Adrenal gland (tissue), 12 donors: ENCODE results near the gene MGMT. TPM values are rescaled to one million over a fixed set of nuclear protein-coding genes. Genes with fewer than 3 reads are reported as not detected.

Experiments
- DNase-seq, 7 donors: peaks; one replicate each; pipeline ENCODE4 v3.0.0-alpha.2; 2019 to 2020
- H3K27ac ChIP-seq, 5 donors: fragments of 200-600 bp; sonication (generic) in 4 of 5; 1 replicate in 3 of 5; 2 replicates in 2 of 5; pipeline versions ENCODE4 v1.5.1 to v1.8.0; 2016 to 2020; ENCODE audit warnings: mild to moderate bottlenecking in 1 of 5
- H3K27me3 ChIP-seq: fragments of 200-600 bp; 2 replicates; pipeline ENCODE4 v1.8.0; 2021
- H3K36me3 ChIP-seq, 2 donors: fragments of 200-600 bp; replicated peaks in 1 of 2; 1 replicate in 1 of 2; 2 replicates in 1 of 2; pipeline versions ENCODE4 v1.5.1 to v1.8.0; 2018 to 2022
- H3K4me1 ChIP-seq, 2 donors: fragments of 200-600 bp; replicated peaks in 1 of 2; 1 replicate in 1 of 2; 2 replicates in 1 of 2; pipeline versions ENCODE4 v1.5.1 to v1.8.0; 2018 to 2021
- H3K4me3 ChIP-seq, 4 donors: fragments of 200-600 bp; sonication (generic) in 3 of 4; one replicate each; pipeline ENCODE4 v1.5.1; 2016 to 2018
- H3K9me3 ChIP-seq, 3 donors: fragments of 200-600 bp; sonication (generic) in 1 of 3; replicated peaks in 1 of 3; 1 replicate in 2 of 3; 2 replicates in 1 of 3; pipeline versions ENCODE4 v1.5.1 to v1.8.0; 2016 to 2021
- CTCF ChIP-seq, 6 experiments: fragments of 450-650 bp in 4 of 6; fragments of 200-600 bp in 2 of 6; sonication (generic) in 1 of 6; IDR thresholded peaks; 1 replicate in 5 of 6; 2 replicates in 1 of 6; pipeline versions ENCODE4 v1.5.1 to v1.8.0; 2016 to 2021; ENCODE audit warnings: antibody characterized with exemption in 6 of 6, mild to moderate bottlenecking in 2 of 6, moderate library complexity in 1 of 6
- POLR2A ChIP-seq, 2 donors: fragments of 450-650 bp; IDR thresholded peaks; one replicate each; pipeline ENCODE4 v1.6.1; 2017; ENCODE audit warnings: antibody characterized with exemption in 2 of 2, mild to moderate bottlenecking in 2 of 2, moderate library complexity in 1 of 2
- WGBS, 4 donors: extraction: QIAGEN DNeasy Blood & Tissue Kit in 2 of 4; methylation state at CpG; one replicate each; pipeline versions ENCODE4 v1.1.5 to v1.1.7; 2013 to 2017; 5-methylcytosine and 5-hydroxymethylcytosine counted together
- intact Hi-C, 2 donors: fragments of 100-400 bp; cut with DNase I; formaldehyde crosslinking; loops; one replicate each; pipeline versions ENCODE4 v1.14.1 to v1.15.0; 2022 to 2023
- polyA plus RNA-seq, 3 donors: library from polyadenylated mRNA; stranded (reverse); fragments of 200-250 nt in 2 of 3; fragments of 350-450 nt in 1 of 3; fragmentation: Illumina TruSeq in 1 of 3; extraction: RNeasy Lipid Tissue Mini Kit (QIAGEN cat#74804) in 1 of 3; gene quantifications; one replicate each; pipeline ENCODE4 v1.2.3, GENCODE V29; 2013 to 2014
- total RNA-seq, 9 donors: library from RNA; depleted of rRNA in 4 of 9; stranded (reverse); fragments of >200 nt in 4 of 9; fragments of 120-200 nt in 1 of 9; fragmentation: NEBNext Ultra II Directional in 1 of 9; extraction: Animal tissue kit (Norgen Biotek cat#: 25700) in 1 of 9; gene quantifications; one replicate each; pipeline versions ENCODE4 v1.1.0 to v1.2.4, GENCODE V29; 2013 to 2023
- donor health status: healthy with polysubstance abuse.
- donor health status: Bipolar disorder and iron deficiency.
- donor health status: DM: yes; HTN: yes; CAD: no.
- donor health status: DM: no; HTN: no; CAD: no.
- donor health status: DM: no; HTN: no; CAD: no.
- donor health status: DM: yes; HTN: yes; CAD: no.

MGMT gene
- total and polyA plus RNA-seq, 12 donors: 3.8 to 35.8 (median 21.2) TPM

GRCh38 chr10:129614341-129614740 lies 147.3 kb downstream of the MGMT start:
- no peaks in the 10 kb centered on the region for H3K4me1 ChIP-seq
- no peaks in the 10 kb centered on the region for H3K36me3 ChIP-seq
- DNase-seq: peak in 6 of 7 donors; percentile 32 to 73 (median 54)
- no peak overlapping the region for H3K4me3 ChIP-seq
- H3K27ac ChIP-seq: no peak overlapping the region
- H3K27me3 ChIP-seq: no peaks in the 10 kb centered on the region
- no peak for TF ChIP-seq POLR2A (IDR thresholded peaks at IDR 0.05)
- no peak for TF ChIP-seq CTCF (IDR thresholded peaks at IDR 0.05)
- intact Hi-C loops: no loop called here
- 41 to 61% (median 50%) methylated on average over 18 to 19 of the region's 19 CpGs for WGBS, 4 donors
- H3K9me3 ChIP-seq: no peaks in the 10 kb centered on the region

- 98 to 99% (median 98%) methylated on average over 9 of the region's 9 CpGs for WGBS, 4 donors
- no peak overlapping the region for H3K4me3 ChIP-seq
- H3K4me1 ChIP-seq: no peaks in the 10 kb centered on the region
- DNase-seq: no peak
- intact Hi-C loops: no loop called here
- H3K36me3 ChIP-seq: peaks cover 0 to 3% of the 10 kb centered on the region in 2 donors
- no peaks in the 10 kb centered on the region for H3K9me3 ChIP-seq
- no peaks in the 10 kb centered on the region for H3K27me3 ChIP-seq
- no peak overlapping the region for H3K27ac ChIP-seq
- TF ChIP-seq POLR2A (IDR thresholded peaks at IDR 0.05) (no peak), CTCF (IDR thresholded peaks at IDR 0.05) (no peak)
Observed at GRCh38 chr10:129615381-129615780, 148.3 kb downstream of the MGMT start.

- H3K9me3 ChIP-seq: no peaks in the 10 kb centered on the region
- WGBS, 4 donors: 95 to 96% (median 96%) methylated on average over 13 to 14 of the region's 14 CpGs
- H3K4me1 ChIP-seq: no peaks in the 10 kb centered on the region
- H3K4me3 ChIP-seq: no peak overlapping the region
- TF ChIP-seq POLR2A (IDR thresholded peaks at IDR 0.05): no peak
- TF ChIP-seq CTCF (IDR thresholded peaks at IDR 0.05): no peak
- no peak overlapping the region for H3K27ac ChIP-seq
- no peak for DNase-seq
- no peaks in the 10 kb centered on the region for H3K27me3 ChIP-seq
- peaks cover 0 to 3% of the 10 kb centered on the region in 2 donors for H3K36me3 ChIP-seq
- intact Hi-C loops: no loop called here
Observed at GRCh38 chr10:129615921-129616525, 149.0 kb downstream of the MGMT start.

- Histone ChIP-seq H3K27me3 (no peaks in the 10 kb centered on the region), H3K9me3 (no peaks in the 10 kb centered on the region), H3K27ac (no peak overlapping the region), H3K4me1 (no peaks in the 10 kb centered on the region), H3K36me3 (peaks cover 0 to 3% of the 10 kb centered on the region in 2 donors), H3K4me3 (no peak overlapping the region)
- TF ChIP-seq POLR2A (IDR thresholded peaks at IDR 0.05) (no peak), CTCF (IDR thresholded peaks at IDR 0.05) (no peak)
- 75 to 100% (median 92%) methylated on average over 3 of the region's 3 CpGs for WGBS, 4 donors
- DNase-seq: no peak
- intact Hi-C loops: no loop called here
Observed at GRCh38 chr10:129617768-129618167, 150.7 kb downstream of the MGMT start.
